PFSK-1 (cell line): ENCODE results near the gene ZCCHC3.

Experiments
- POLR2AphosphoS5 ChIP-seq: IDR thresholded peaks from 2 replicates; pipeline ENCODE4 v1.6.1; 2012; ENCODE audit warnings: low read depth, mild to moderate bottlenecking, control low read depth, low read length, moderate library complexity
- SIN3A ChIP-seq: IDR thresholded peaks from 2 replicates; pipeline ENCODE4 v1.6.1; 2012; ENCODE audit warnings: mild to moderate bottlenecking, low read length, moderate library complexity, borderline replicate concordance; ENCODE audit not compliant: insufficient read depth
- TAF1 ChIP-seq: IDR thresholded peaks from 2 replicates; pipeline ENCODE4 v1.6.1; 2012; ENCODE audit warnings: low read length, control low read depth, borderline replicate concordance; ENCODE audit not compliant: insufficient read depth
- TF ChIP-seq, protein P1 (sequence below), 2 experiments: IDR thresholded peaks; 2 replicates each; pipeline versions ENCODE4 v1.6.1 to v1.8.0; 2011 to 2012; ENCODE audit warnings: low read depth in 2 of 2, low read length in 2 of 2, control low read depth in 1 of 2, inconsistent platforms in 1 of 2, mild to moderate bottlenecking in 1 of 2, moderate library complexity in 1 of 2; ENCODE audit not compliant: insufficient read depth in 1 of 2

DNA sequence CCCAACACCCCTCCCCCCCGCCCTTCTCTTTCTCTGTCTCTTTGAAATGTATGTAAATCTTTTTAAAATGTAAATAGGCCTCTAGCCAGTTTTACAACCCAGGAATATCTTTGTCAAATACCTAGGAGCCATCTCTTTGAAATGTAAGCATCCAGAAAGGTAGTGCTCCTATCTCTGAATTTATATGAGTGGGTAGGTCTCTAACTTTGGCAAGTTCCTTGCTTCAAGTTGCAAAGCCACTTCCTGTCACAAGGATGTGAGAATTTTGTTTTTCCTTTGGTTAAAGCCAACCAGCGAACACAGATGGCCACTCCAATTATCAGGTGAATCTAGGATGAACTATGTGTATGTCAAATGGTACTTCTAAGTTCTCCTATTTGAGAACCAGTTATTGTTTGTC lies 46.0 kb upstream of the ZCCHC3 start:
- no peak for TF ChIP-seq TAF1
- no peak for TF ChIP-seq POLR2AphosphoS5
- TF ChIP-seq, protein P1, sequence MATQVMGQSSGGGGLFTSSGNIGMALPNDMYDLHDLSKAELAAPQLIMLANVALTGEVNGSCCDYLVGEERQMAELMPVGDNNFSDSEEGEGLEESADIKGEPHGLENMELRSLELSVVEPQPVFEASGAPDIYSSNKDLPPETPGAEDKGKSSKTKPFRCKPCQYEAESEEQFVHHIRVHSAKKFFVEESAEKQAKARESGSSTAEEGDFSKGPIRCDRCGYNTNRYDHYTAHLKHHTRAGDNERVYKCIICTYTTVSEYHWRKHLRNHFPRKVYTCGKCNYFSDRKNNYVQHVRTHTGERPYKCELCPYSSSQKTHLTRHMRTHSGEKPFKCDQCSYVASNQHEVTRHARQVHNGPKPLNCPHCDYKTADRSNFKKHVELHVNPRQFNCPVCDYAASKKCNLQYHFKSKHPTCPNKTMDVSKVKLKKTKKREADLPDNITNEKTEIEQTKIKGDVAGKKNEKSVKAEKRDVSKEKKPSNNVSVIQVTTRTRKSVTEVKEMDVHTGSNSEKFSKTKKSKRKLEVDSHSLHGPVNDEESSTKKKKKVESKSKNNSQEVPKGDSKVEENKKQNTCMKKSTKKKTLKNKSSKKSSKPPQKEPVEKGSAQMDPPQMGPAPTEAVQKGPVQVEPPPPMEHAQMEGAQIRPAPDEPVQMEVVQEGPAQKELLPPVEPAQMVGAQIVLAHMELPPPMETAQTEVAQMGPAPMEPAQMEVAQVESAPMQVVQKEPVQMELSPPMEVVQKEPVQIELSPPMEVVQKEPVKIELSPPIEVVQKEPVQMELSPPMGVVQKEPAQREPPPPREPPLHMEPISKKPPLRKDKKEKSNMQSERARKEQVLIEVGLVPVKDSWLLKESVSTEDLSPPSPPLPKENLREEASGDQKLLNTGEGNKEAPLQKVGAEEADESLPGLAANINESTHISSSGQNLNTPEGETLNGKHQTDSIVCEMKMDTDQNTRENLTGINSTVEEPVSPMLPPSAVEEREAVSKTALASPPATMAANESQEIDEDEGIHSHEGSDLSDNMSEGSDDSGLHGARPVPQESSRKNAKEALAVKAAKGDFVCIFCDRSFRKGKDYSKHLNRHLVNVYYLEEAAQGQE (IDR thresholded peaks at IDR 0.05; ENCODE audit: insufficient read depth in 1 of 2, low read depth in 2 of 2, low read length in 2 of 2) = no peak
- no peak for TF ChIP-seq SIN3A
